ENCODE measurements around the gene L3MBTL4.

L3MBTL4 gene

GRCh38 chr18:5948781-5949180, 465.9 kb downstream of the L3MBTL4 start:
- no peak for DNase-seq

- DNase-seq = no peak
Observed at GRCh38 chr18:5948237-5948636, 466.5 kb downstream of the L3MBTL4 start.

DNA sequence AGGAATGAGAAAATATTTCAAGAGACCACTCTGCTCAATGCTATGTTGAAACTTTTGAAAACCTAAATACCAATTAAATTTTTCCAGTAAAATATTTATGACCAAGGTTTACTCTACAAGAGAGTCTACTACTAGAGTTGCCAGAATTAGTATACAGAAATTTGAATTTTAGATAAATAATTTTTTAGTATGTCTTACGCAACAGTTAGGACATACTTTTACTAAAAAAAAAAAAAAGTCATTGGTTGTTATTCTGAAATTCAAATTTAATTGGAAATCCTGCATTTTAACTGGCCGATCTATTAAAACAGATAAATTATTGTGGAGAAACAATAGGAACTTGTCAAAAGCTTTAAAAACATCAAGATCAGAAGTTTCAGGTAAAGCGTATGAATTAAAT, 470.3 kb downstream of the L3MBTL4 start:
- no peak for DNase-seq

GRCh38 chr18:5943514-5943913, 471.2 kb downstream of the L3MBTL4 start:
- DNase-seq = no peak

DNA sequence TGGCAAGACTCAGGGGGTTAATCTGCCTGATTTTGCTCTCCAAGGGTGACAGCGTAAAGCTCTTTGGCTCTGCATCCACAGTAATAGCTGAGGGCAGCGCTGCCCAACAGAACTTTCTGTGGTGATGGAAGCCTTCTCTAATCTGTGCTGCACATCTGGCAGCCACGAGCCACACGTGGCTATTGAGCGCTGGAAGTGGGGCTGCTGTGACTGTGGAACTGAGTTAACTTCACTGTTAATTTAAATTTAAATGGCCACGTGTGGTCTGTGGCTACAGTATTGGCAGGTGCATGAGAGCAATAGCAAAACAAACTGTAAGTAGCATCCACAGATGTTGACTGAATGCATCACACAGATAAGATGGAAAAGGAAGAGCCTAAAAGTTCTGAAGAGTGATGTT, 472.1 kb downstream of the L3MBTL4 start:
- DNase-seq = no peak

DNA sequence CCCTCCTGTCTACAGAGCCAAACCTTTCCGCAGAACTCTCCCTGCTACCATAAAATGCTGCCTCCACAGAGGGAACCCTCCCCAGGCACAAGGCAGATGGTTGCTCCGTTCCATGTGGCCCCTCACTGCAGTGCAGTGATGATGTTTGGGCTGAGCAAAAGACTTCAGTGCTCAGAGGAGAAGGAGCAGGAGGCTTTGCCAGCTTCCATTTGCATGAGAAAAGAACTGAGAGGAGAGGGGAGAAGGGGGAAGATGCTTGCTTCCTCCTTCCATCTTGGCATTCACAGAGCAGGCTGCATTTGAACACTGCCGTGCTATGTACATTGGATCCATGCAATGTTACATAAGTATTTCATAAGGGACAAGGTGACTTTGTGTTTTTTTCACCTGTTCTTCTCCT, 472.8 kb downstream of the L3MBTL4 start:
- DNase-seq = no peak

DNA sequence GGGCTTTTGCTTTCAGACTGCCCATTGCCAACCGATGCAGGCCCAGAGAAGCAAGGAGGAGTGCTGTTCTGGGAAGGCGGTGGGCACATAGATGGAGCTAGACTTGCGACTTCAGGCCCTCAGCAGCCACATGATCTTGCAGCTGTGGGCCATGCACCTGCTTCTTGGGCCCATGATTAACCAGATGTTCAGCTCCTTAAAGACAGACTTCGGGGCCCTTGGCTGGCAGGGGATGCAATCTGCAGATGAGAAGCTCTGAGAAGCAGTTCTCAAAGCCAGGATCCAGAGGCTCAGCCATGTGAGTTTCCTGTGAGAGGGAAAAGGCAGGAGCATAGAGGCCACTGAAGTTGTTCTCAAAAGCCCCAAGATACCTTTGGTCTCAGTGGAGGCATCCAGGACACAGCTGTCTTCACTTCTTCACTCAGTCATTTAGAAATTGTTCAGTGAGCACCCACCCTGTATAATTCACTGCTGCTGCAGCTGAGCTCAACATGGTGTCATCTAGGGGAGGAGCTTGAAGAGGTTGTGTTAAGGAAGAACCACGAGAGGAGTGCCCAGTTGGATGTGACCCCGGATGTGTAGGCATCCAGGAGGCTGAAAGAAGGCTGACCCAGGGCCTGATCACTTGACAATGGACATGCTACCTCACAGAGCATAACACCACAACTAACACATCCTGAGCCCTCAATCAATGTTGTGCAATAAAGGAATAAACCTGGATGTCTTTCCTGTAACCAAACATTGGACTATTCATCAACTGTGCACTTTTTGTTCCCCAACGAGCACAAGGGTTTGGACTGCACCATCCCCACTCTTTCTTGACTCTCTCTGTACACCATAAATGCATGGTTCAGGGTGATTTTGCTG, 474.7 kb downstream of the L3MBTL4 start:
- DNase-seq = no peak

DNA sequence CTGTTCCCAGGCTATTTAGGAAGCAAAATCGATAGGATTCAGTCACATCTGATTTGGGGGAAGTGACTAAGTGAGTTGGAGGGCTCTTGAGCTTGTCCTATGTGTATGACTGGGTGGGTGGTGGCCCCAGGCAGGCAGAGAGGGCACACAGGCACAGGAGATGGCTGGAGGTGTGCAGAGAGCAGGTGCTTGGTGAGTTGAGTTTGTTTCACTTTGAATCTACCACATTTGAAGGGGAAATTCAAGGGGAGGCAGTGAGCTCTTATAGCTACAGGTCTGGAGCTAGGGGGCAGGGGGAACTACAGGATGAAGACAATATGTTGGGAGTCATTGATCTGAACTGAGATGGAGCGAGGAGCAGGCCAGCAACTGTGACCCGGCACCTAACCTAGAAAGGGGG, 476.9 kb downstream of the L3MBTL4 start:
- no peak for DNase-seq

GRCh38 chr18:5937121-5937520, 477.6 kb downstream of the L3MBTL4 start:
- DNase-seq = no peak

GRCh38 chr18:5930789-5931188, 483.9 kb downstream of the L3MBTL4 start:
- DNase-seq = no peak

- no peak for DNase-seq
Observed at GRCh38 chr18:5918205-5918858, 496.4 kb downstream of the L3MBTL4 start.

DNA sequence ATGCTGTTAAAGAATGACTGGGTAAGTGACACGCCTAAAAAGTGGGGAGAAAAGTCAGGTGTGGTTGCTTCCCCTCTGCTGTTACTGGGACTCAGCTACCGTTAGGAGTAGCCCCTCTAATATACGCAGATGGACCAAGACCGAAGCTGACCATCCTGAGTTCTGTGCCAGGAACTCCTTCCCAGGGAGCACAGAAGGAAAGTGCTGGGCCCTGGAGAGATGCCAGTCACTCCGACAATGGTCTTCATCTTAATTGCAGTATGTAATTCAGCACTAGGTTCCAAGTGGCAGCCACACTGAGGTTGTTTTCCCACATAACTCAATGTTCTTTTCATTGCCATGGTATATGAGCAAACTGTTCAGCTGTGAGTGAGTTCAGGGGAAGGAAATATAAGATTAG, 499.8 kb downstream of the L3MBTL4 start:
- no peak for DNase-seq

GRCh38 chr18:5914016-5914415, 500.7 kb downstream of the L3MBTL4 start:
- DNase-seq = no peak

DNA sequence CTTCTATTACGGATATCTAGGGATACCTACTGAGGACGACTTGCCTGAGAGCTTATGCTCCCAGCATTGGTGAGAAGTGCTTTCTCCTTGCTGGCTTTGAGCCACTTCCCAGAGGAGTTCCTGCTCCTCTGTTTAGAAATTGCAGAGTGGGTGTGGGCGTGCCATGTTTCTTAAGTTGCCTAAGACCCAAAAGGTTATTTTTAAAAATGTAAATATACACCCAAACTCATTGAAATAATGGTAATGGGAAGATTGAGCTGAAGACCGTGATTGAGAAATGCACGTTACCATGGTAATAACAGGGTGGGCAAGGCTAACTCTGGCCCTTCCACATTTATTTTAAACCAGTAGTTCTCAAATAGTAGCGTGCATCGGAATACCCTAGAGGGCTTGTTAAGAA, 502.1 kb downstream of the L3MBTL4 start:
- no peak for DNase-seq

GRCh38 chr18:5909125-5909524, 505.6 kb downstream of the L3MBTL4 start:
- DNase-seq = no peak

Measured in suppressor macrophage treated with lipopolysaccharide for 4 hours (primary cell).